GM12891 (cell line): ENCODE results near the gene ATOH7.

Experiments used
- PAX5 ChIP-seq: IDR thresholded peaks from 2 replicates; pipeline ENCODE4 v1.6.1; 2011; ENCODE audit warnings: low read length, moderate library complexity, mild to moderate bottlenecking; ENCODE audit not compliant: insufficient read depth, severe bottlenecking
- POLR2A ChIP-seq: IDR thresholded peaks from 2 replicates; pipeline ENCODE4 v1.6.1; 2011; ENCODE audit warnings: low read depth, low read length, control low read depth
- POLR2AphosphoS5 ChIP-seq: IDR thresholded peaks from 2 replicates; pipeline ENCODE4 v1.6.1; 2011; ENCODE audit warnings: low read depth, low read length, control low read depth
- TAF1 ChIP-seq: IDR thresholded peaks from 2 replicates; pipeline ENCODE4 v1.6.1; 2011; ENCODE audit warnings: low read depth, low read length, control low read depth

- TF ChIP-seq POLR2A (no peak), POLR2AphosphoS5 (no peak), TAF1 (no peak), PAX5 (no peak)
Measured at GRCh38 chr10:68185085-68185484, 46.8 kb downstream of the ATOH7 start.
